Heart left ventricle (tissue), 13 donors: ENCODE results near the gene CSTF1.

Source experiments
- POLR2A ChIP-seq, 2 donors: fragments of 450-650 bp; IDR thresholded peaks; one replicate each; pipeline ENCODE4 v1.6.1; 2017; ENCODE audit warnings: antibody characterized with exemption in 2 of 2, mild to moderate bottlenecking in 2 of 2, moderate library complexity in 2 of 2
- TF ChIP-seq, protein P1 (sequence below), 12 donors: fragments of 200-600 bp; sonication (generic) in 4 of 12; IDR thresholded peaks; one replicate each; pipeline versions ENCODE4 v1.5.0 to v1.8.0; 2018 to 2022; ENCODE audit warnings: antibody characterized with exemption in 12 of 12, mild to moderate bottlenecking in 5 of 12
- donor health status: ischemic (EF 13 %, LVEDD 7.1; RV severe dilation, severe dysfunction).
- donor health status: DM: no; HTN: yes; CAD: no.
- donor health status: DM: no; HTN: no; CAD: no.
- donor health status: ischemic (EF 25% LVEDD 6.9; RV normal size, moderate dysfunction).
- donor health status: ischemic (EF 25% LVEDD 5.7; RV mildly dilated, moderate dysfunction).
- donor health status: ischemic (EF 35%, LVEDD 5.7; RV mildly dilated, moderate dysfunction).
- donor health status: nonischemic (EF 11% LVEDD 7.7; RV severe dilation, severe dysfunction).
- donor health status: DM: yes; HTN: yes; CAD: no.
- donor health status: PGD.
- donor health status: ischemic (EF 29% LVEDD 5.4; RV normal size, mild dysfunction).
- donor health status: nonischemic (EF 23%, LVEDD 6.1; RV moderate dilation, normal function).

DNA sequence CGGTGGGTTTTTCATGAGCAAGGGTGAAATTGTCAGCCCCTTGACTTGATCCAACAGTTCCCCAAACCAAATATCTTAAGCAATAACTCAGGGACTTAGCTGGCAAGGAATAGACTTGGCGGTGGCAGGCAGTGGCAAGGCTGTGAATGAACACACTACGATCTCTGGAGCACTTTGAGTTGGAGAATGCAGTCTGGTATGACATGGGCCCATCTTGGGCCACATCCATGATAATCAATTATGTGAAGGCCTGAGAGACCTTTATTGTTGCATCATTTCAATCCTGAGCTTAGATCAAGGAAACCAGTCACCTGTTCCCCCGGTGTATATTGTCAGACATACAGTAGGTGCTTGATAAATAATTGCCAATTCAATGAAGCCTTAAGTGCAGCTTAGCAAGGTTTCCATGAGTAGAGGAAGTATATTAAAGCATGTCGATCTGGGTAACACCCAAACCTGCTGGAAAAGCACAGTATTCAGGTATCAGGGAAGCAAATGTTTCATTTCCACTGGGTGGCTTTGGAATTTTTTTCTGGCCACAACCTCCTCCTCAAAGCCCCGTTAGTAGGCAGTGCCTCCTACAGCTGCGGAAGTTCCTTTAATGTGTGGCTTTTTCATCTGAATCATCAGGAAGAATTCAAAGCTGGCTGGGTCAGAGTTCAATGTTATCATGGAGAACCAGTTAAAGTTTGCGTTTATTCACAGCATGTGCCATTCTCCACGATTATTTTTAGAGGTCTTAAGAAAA is 29.8 kb downstream of the CSTF1 start:
- no peak for TF ChIP-seq POLR2A (IDR thresholded peaks at IDR 0.05)
- TF ChIP-seq, protein P1, sequence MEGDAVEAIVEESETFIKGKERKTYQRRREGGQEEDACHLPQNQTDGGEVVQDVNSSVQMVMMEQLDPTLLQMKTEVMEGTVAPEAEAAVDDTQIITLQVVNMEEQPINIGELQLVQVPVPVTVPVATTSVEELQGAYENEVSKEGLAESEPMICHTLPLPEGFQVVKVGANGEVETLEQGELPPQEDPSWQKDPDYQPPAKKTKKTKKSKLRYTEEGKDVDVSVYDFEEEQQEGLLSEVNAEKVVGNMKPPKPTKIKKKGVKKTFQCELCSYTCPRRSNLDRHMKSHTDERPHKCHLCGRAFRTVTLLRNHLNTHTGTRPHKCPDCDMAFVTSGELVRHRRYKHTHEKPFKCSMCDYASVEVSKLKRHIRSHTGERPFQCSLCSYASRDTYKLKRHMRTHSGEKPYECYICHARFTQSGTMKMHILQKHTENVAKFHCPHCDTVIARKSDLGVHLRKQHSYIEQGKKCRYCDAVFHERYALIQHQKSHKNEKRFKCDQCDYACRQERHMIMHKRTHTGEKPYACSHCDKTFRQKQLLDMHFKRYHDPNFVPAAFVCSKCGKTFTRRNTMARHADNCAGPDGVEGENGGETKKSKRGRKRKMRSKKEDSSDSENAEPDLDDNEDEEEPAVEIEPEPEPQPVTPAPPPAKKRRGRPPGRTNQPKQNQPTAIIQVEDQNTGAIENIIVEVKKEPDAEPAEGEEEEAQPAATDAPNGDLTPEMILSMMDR (IDR thresholded peaks at IDR 0.05): no peak
